GM19395 (cell line): ENCODE data around the gene MTHFD1L.
"Not testable (repeated sequence)": the region's sequence is repeated elsewhere in the genome, so short reads cannot be mapped to it uniquely, and the experiment has no call there.

Source experiments
- ATAC-seq: cut with Tn5 transposase; IDR thresholded peaks from one replicate; pipeline ENCODE4 v1.9.1; 2021; ENCODE audit warnings: mild to moderate bottlenecking, moderate library complexity; ENCODE audit not compliant: unreplicated experiment

The MTHFD1L gene

DNA sequence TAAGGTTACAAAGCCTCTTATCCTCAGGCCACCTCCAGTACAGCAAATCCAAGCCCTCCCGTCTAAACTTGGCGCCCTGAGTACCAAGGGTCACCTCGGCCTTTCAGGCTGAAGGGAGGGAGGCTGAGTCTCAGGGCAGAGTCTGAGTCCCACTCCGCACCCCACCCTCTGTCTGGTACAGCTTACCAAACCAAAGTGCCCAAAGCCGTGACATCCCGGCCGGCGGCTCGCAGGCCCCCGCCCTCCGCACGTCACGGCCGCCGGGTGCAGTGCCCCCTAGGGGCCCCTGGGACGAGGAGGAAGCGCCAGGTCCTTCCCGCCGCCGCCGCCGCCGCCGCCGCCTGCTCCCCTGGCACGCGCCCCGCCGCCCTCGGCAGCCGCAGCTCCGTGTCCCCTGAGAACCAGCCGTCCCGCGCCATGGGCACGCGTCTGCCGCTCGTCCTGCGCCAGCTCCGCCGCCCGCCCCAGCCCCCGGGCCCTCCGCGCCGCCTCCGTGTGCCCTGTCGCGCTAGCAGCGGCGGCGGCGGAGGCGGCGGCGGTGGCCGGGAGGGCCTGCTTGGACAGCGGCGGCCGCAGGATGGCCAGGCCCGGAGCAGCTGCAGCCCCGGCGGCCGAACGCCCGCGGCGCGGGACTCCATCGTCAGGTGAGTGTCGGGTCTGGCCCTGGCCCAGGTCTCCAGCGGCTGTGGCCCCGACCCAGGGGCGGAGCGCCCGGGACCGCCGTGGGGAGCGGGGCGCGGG, at the start of gene MTHFD1L:
Gene MTHFD1L, plus strand, starts transcription at position 297 of the 741 bp plus-strand sequence. Its CDS starts 121 bp downstream, at position 418.
- ATAC-seq: peak; percentile 77

DNA sequence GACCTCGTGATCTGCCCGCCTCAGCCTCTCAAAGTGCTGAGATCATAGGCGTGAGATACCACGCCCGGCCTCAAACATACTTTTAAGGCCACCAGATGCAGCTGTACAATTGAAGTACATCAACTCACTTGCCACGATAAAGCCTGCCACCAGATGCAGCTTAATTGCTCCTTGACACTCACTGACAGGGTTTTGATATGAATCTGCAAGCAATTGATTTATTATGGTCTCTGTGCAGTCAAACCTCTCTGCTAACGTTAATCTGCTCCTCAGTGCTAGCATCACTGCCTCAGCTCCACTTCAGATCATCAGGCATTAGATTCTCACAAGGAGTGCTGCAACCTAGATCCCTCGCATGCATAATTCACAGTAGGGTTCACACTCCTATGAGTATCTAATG, 48.9 kb upstream of the MTHFD1L start:
- not testable (repeated sequence) for ATAC-seq

DNA sequence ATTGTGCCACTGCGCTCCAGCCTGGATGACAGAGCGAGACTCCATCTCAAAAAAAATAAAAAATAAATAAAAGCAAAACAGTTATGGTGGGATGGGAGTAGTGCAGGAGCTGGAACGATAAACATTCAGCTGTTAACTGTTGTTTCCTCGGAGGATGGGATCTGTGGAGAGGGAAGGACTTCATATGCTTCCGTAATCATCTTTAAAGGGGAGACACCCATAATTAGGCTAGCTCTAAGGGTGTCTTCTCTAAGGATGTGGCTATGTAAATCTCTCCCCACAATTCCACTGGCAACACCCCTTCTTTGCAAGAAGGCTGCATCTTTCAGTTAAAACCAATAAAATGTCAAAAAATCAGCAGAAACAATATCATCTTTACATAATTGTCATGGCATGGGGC, 42.6 kb upstream of the MTHFD1L start:
- no peak for ATAC-seq

DNA sequence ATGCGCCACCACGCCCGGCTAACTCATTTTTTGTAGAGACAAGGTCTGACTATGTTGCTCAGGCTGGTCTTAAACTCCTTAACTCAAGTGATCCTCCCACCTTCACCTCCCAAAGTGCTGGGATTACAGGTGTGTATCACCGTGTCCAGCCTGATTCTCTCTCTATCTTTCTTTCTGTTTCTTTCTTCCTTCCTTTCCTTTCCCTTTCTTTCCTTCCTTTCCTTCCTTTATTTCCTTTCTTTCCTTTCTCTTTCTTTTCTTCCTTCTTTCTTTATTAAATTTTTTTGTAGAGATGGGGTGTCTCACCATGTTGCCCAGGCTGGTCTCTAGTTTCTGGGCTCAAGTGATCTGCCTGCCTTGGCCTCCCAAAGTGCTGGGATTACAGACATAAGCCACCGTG, 38.7 kb upstream of the MTHFD1L start:
- ATAC-seq: no peak

DNA sequence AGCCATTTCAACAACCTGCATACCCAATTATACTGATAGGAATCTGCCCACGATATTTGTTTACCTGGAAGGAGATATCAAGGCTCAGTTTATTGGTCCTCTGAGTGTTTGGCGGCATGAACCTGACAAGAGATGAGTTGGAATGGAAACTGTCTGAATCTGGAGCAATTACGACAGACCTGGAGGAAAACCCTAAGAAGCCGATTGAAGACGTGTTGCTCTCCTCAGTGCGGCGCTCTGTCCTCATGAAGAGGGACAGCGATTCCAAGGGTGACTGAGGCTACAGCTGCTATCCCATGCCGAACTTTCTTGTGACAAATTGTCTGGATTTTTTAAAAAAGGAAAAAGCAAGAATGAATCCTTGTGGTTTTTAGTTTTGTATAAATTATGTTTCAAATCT, 37.4 kb upstream of the MTHFD1L start:
- ATAC-seq: not testable (repeated sequence)

DNA sequence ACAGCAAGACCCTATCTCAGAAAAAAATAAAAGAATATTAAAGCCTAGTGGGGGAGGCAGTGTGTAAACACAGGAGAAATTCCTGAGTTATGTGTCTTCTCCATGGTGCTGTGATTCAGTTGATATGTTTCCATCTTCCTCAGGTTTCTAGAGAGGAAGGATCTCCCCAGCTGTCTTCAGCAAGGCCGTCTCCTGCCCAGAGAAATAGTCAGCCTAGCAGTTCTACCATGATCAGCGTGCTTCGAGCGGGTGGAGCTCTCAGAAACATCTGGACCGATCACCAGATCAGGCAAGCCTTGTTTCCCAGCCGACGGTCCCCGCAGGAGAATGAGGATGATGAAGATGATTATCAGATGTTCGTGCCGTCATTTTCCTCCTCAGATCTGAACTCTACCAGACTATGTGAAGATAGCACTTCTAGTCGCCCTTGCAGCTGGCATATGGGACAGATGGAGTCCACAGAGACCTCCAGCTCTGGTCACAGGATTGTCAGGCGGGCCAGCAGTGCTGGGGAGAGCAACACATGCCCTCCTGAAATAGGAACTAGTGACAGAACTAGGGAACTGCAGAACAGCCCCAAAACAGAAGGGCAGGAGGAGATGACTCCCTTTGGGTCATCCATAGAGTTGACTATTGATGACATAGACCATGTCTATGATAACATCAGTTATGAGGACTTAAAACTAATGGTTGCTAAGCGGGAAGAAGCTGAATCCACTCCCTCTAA, 34.9 kb upstream of the MTHFD1L start:
- no peak for ATAC-seq

DNA sequence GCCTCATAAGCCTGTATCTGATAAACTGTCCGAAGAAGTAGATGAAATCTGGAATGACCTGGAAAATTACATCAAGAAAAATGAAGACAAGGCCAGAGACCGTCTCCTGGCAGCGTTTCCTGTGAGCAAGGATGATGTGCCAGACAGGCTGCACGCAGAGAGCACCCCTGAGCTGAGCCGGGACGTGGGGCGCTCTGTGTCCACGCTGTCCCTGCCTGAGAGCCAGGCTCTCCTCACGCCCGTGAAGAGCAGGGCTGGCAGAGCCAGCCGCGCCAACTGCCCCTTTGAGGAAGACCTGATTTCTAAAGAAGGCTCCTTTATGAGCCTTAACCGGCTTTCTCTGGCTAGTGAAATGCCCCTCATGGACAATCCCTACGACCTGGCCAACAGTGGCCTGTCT, 33.9 kb upstream of the MTHFD1L start:
- no peak for ATAC-seq

DNA sequence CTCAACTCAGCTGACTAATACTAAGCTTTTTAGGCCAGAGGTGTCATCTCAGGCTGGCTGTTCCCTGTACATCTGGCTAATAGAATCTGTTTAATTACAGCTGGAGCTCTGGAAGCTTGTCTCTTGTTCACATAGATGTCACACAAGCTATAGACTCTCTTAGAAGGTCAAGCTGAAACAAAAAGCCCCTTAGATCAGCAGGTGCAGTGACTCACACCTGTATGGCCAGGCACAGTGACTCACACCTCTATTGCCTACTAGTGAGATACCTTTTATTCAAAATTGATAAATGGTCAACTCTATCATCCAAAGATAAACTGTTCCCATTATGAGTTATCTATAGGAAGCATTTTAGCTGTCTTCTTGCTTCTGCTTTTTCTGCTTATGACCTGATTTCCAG, 29.9 kb upstream of the MTHFD1L start:
- ATAC-seq: no peak

DNA sequence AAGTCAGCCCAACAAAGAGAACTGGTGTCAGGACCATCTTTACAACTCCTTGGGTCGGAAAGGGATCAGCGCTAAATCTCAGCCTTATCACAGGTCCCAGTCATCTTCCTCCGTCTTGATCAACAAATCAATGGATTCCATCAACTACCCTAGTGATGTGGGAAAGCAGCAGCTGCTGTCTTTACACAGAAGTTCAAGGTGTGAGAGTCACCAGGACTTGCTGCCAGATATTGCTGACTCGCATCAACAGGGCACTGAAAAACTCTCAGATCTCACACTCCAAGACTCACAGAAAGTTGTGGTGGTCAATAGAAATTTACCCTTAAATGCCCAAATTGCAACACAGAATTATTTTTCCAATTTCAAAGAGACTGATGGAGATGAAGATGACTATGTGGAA, 25.3 kb upstream of the MTHFD1L start:
- no peak for ATAC-seq

DNA sequence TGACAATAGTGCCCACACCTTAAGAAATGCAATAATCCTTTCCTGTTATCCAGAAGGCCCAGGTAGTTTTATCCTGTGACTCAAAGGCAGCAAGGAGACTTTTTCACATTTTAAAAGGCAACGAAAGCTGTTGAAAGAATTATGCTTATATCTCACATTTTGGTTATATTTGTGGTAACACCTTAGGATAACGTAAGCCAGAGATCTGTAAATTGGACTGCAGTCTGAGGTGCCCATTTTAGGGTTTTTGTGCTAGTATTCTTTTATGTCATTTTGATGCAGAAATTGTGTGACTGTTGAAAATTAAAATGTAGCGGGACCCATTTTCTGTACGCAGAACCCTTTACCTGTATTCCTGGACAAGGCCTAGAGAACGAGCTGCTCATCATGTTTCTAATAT, 24.3 kb upstream of the MTHFD1L start:
- no peak for ATAC-seq

DNA sequence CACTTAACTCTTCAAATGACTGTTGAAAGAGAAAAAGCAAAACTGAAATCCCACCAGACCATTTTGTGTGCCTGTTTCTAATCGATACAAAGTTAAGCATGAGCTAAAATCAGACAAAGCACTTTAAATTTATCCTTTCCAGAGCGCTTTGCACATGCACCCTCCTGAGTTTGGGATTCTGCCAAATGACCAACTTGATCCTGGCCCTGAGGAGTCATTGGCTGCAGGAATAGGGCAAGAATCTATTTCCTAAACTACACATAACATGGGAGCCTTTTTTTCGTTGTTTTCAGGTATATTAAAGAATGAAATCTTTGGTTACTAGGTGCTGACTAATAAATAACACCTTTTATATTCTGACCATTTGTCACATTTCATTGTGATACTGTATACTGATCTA, 23.8 kb upstream of the MTHFD1L start:
- no peak for ATAC-seq

DNA sequence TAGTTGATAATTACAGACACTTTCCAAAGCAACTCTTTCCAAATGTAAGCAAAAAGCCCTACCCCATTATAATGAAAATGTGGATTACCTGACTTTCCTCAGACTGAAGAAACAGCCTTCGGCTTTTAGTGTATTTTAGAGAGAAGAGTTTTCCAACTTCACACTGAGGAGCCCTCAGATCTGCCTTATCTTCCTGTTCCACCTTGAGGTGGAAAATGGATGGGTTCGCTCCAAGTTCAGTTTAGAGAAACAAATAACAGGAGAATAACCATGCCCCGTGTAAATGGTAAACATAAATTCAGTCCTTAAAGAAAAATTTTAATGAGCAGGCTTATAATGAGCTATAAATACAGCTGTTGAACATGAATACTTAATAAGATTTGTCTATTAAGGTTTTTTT, 21.1 kb upstream of the MTHFD1L start:
- ATAC-seq: no peak

DNA sequence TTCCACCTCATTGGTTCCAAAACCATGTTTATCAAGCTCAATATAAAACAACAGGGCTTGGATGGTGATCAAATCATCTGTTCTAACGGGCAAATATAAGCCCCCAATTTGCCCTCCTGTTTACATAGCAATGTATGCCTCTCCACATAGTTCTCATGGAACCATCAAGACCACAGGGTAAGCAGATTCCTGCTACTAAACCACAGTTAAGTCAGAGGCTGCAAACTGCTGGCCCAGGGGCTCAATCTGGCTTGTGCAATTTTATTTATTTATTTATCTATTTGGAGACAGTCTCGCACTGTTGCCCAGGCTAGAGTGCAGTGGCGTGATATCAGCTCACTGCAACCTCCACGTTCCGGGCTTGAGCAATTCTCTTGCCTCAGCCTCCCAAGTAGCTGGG, 18.9 kb upstream of the MTHFD1L start:
- ATAC-seq: no peak

DNA sequence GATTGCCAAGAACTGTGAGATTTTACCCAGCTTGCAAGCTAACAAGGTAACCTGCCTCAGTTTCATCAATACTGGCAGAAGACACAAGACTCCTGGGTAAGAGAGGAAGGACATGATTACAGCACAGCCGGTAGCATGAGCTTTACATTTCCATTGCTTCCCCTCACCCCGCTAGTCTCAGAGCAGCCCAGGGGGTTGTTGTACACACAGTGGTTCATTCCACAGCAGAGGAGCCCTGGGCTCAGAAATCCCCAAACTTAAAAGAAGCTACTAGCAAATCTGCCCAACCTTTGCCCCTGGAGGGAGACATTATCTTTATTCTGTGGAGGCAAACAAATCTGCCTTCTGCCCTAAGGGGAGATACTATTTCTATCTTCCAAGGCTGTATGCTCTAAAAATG, 17.1 kb upstream of the MTHFD1L start:
- ATAC-seq: no peak

DNA sequence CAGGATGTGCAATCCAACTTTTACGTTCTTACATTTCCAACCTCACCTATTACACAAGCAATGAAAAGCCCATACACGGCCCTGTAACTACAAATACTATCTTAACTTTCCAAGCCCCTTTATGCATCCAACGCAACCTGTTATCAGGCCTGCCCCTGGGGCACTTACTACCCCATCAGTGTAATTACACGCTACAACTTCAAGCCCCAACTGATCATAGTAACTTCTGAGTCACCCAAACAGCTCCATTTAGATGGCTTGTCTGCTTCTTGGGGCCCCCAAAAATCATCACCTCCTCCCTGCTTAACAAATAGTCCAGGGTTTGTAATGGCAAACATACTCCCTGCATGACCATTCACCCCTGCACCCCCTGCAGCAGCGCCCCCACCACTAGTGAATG, 11.1 kb upstream of the MTHFD1L start:
- ATAC-seq: not testable (repeated sequence)

DNA sequence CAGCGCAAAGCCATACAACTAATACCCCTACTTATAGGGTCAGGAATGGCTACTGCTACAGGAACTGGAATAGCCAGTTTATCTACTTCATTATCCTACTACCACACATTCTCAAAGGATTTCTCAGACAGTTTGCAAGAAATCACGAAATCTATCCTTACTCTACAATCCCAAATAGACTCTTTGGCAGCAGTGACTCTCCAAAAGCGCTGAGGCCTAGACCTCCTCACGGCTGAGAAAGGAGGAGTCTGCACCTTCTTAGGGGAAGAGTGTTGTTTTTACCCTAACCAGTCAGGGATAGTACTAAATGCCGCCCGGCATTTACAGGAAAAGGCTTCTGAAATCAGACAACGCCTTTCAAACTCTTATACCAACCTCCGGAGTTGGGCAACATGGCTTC, 10.3 kb upstream of the MTHFD1L start:
- ATAC-seq: not testable (repeated sequence)

DNA sequence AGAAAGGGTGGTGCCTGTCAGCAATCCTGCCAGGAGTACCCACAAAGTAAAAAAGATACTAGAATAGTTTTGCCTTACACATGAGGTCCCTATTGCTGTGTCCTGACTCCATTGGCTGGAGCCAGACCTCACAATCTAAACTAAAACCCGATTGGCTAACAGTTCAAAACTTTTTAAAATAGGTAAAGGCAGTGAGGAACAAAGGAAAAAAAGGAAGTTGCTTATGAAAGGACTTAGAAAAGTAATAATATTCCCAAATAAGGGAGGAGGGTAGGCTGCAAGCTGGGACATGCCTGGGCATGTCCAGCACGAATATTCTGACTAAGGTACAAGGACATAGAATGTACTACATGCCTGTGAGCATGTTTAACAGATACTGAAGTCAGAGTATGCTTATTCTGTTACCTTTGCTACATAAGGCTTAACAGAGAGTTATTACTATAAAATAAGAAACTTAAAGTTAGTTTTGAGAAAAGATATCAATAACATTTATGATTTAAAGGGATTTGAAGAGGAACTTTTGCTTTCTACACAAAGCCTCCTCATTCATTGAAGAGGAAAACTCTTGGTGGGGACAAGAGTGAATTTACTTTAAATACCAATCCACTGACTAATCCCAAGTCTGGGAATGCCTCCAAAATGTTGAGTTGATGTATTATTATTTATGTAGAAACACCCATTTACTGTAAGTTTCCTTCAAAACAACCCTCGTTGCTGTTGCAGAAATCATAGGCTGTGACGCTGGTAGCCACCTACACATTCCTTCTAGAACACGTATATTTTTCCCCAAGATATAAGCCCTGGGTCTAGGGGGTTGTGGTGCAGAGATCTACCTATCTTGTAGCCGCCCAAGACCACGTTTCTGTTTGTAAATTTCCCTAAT, 8.2 kb upstream of the MTHFD1L start:
- ATAC-seq: no peak

DNA sequence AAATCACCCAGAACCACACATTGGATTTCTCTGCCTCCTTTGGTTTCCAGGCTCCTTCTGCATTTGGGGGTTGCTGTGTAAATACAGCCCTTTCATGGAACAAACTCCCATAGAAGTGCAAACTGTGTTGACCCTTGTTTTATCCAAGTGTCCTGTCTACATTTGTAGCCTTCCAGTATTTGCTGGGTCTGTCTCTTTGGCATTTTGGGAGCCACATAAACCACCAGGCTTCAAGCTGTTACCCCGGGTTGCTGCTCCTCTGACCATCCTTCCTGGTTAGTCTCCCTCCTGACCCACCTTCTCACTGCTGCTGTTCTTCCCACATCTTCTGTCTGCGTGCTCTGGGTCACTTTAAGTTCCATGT, 7.6 kb upstream of the MTHFD1L start:
- ATAC-seq: no peak

DNA sequence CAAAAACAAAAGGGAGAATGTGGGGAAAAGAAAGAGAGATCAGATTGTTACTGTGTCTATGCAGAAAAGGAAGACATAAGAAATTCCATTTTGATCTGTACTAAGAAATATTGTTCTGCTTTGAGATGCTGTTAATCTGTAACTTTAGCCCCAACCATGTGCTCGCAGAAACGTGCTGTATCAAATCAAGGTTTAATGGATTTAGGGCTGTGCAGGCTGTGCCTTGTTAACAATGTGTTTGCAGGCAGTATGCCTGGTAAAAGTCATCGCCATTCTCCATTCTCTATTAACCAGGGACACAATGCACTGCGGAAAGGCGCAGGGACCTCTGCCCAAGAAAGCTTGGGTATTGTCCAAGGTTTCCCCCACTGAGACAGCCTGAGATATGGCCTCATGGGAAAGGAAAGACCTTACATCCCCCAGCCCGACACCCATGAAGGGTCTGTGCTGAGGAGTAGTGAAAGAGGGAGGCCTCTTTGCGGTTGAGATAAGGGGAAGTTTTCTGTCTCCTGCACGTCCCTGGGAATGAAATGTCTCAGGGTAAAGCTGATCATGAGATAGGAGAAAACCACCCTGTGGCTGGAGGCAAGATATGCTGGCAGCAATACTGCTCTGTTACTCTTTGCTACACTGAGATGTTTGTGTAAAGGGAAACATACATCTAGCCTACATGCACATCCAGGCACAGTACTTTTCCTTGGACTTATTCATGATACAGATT, 3.9 kb upstream of the MTHFD1L start:
- ATAC-seq: not testable (repeated sequence)

DNA sequence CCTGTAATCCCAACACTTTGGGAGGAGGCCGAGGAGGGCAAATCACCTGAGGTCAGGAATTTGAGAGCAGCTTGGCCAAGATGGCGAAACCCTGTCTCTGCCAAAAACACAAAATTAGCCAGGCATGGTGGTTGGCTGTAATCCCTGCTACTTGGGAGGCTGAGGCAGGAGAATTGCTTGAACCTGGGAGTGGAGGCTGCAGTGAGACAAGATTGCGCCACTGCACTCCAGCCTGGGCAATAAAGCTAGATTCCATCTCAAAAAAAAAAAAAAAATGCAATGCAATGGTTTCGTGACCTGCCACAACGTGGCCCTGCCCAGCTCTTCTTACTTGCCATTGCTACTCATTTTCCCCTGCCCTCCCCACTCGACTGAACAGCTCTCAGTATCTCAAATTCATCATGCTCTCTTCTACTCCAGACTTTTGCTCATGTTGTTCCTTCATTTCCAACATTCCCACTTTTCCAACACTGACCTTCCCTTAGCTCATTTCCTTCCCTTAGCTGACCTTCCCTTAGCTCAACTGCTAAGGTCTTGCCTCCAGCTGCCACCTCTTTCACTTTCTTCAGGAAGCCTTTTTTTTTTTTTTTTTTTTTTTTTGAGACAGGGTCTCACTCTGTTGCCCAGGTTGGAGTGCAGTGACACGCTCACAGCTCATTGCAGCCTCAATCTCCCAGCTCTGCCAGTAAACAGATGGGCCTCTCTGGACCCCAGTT, 2.1 kb upstream of the MTHFD1L start:
- no peak for ATAC-seq
